ENCODE measurements around the gene SESTD1. TPM values are rescaled to one million over a fixed set of nuclear protein-coding genes. Genes with fewer than 3 reads are reported as not detected.
A peak's percentile ranks its signal among the peaks of the same experiment; 100 is the strongest.

The SESTD1 gene
- total RNA-seq, 1 experiment from 2014 or later, result 26.6 TPM

DNA sequence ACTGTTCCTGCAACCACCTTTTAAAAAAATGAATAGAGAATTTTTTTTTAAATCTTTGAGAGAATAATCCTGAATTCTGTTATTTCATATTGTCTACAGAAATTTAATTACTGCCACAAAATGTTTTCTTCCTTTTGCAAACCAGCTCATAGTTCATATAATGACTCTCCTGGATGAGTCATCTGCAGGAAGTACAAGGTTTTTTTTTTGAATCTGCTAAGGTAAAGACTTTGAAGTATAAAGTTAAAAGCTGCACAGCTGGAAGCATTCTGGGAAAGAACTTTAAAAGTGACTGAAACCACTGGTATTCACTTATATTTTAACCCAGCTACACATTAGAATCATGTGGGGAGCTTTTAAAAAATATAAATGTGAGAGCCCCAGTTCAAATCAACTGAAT lies 25.4 kb downstream of the SESTD1 start (continued):
- TF ChIP-seq CEBPB (IDR thresholded peaks at IDR 0.05; ENCODE audit: low read depth) (peak; percentile 67; the same call in 1 of the 2 replicates), ZNF274 (IDR thresholded peaks at IDR 0.05; ENCODE audit: low read depth, low read length) (no peak)

GRCh38 chr2:179238027-179238426 lies 26.6 kb downstream of the SESTD1 start:
- Histone ChIP-seq H3K27ac (ENCODE audit: low read depth, low read length) (peak overlapping the region; percentile 88), H3K9me3 (ENCODE audit: control insufficient read depth in 1 of 2, insufficient read depth in 1 of 2, low read depth in 1 of 2, low read length in 2 of 2) (no peaks in the 10 kb centered on the region), H3K9ac (ENCODE audit: low read length) (no peak overlapping the region), H3K27me3 (ENCODE audit: insufficient read depth, low read length) (no peaks in the 10 kb centered on the region), H3K4me3 (replicated peaks in 1 of 2; ENCODE audit: low read depth in 1 of 2, low read length in 2 of 2) (no peak overlapping the region), H3K79me2 (ENCODE audit: insufficient read depth, low read length) (no peaks in the 10 kb centered on the region; the same call in 1 of the 2 replicates), H3K4me1 (ENCODE audit: control insufficient read depth in 1 of 2, insufficient read depth in 2 of 2, low read length in 2 of 2) (peaks cover 53 to 69% of the 10 kb centered on the region in 2 experiments), H3K4me2 (ENCODE audit: low read length) (peak overlapping the region; percentile 61), H3K9me2 (ENCODE audit: insufficient read depth) (no peaks in the 10 kb centered on the region), H4K20me1 (ENCODE audit: insufficient read depth) (no peaks in the 10 kb centered on the region), H3K36me3 (ENCODE audit: control insufficient read depth in 1 of 2, insufficient read depth in 2 of 2, low read length in 2 of 2) (no peaks in the 10 kb centered on the region), H2AFZ (ENCODE audit: low read depth, low read length, poor library complexity, severe bottlenecking) (no peak overlapping the region)
- ChIA-PET POLR2A (no interaction called here), RAD21 (ENCODE audit: low non-redundant PET in 1 of 2, low total read pairs in 2 of 2, uncharacterized antibody in 2 of 2, unreplicated experiment in 2 of 2) (no interaction called here), CTCF (interaction anchor here (0.7 to 1.3 kb wide), 2 partner anchors 129 to 347 kb away, joined by 3 read pairs; no protein-coding TSS in a partner anchor)
- no peak for TF ChIP-seq ZNF274 (IDR thresholded peaks at IDR 0.05; ENCODE audit: low read depth, low read length)
- TF ChIP-seq, protein P1, sequence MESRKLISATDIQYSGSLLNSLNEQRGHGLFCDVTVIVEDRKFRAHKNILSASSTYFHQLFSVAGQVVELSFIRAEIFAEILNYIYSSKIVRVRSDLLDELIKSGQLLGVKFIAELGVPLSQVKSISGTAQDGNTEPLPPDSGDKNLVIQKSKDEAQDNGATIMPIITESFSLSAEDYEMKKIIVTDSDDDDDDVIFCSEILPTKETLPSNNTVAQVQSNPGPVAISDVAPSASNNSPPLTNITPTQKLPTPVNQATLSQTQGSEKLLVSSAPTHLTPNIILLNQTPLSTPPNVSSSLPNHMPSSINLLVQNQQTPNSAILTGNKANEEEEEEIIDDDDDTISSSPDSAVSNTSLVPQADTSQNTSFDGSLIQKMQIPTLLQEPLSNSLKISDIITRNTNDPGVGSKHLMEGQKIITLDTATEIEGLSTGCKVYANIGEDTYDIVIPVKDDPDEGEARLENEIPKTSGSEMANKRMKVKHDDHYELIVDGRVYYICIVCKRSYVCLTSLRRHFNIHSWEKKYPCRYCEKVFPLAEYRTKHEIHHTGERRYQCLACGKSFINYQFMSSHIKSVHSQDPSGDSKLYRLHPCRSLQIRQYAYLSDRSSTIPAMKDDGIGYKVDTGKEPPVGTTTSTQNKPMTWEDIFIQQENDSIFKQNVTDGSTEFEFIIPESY (IDR thresholded peaks at IDR 0.05; ENCODE audit: extremely low read depth, insufficient replicate concordance, low read length), result no peak
- ATAC-seq, result no peak
- intact Hi-C loops (cut with micrococcal nuclease), result no loop called here
- DNase-seq (ENCODE audit: low read depth, low spot score), result no peak
- no TSS peak for BruUV-seq (replicated peaks)

All from HCT116 (cell line).